Body of pancreas (tissue), 4 donors: ENCODE data around the gene BEST2. TPM values are rescaled to one million over a fixed set of nuclear protein-coding genes. Genes with fewer than 3 reads are reported as not detected.

Experiments
- ATAC-seq: fragments of 150-250 bp; one replicate; pipeline ENCODE4 v1.9.1; 2016
- DNase-seq, 4 donors: peaks; one replicate each; pipeline ENCODE4 v3.0.0-alpha.2; 2019
- H3K27ac ChIP-seq, 4 donors: fragments of 200-600 bp; sonication (generic); 1 replicate in 3 of 4; 2 replicates in 1 of 4; pipeline versions ENCODE4 v1.5.1 to v1.6.1; 2016 to 2019; ENCODE audit warnings: mild to moderate bottlenecking in 1 of 4, mixed read lengths in 1 of 4, moderate library complexity in 1 of 4
- H3K27me3 ChIP-seq, 2 donors: fragments of 200-600 bp; sonication (generic); one replicate each; pipeline ENCODE4 v1.6.0; 2016; ENCODE audit warnings: mild to moderate bottlenecking in 1 of 2
- H3K36me3 ChIP-seq, 2 donors: fragments of 200-600 bp; sonication (generic); replicated peaks in 1 of 2; 2 replicates each; pipeline ENCODE4 v1.5.1; 2016; ENCODE audit warnings: low read depth in 2 of 2; ENCODE audit not compliant: insufficient read depth in 1 of 2
- H3K4me1 ChIP-seq: fragments of 200-600 bp; sonication (generic); one replicate; pipeline ENCODE4 v1.6.0; 2016
- H3K4me3 ChIP-seq, 2 donors: fragments of 200-600 bp; sonication (generic); 1 replicate in 1 of 2; 2 replicates in 1 of 2; pipeline ENCODE4 v1.5.1; 2016 to 2019
- H3K9me3 ChIP-seq, 3 donors: fragments of 200-600 bp; sonication (generic); 1 replicate in 2 of 3; 2 replicates in 1 of 3; pipeline ENCODE4 v1.5.1; 2016
- CTCF ChIP-seq, 7 experiments: fragments of 450-650 bp in 4 of 7; fragments of 200-600 bp in 3 of 7; sonication (generic) in 3 of 7; IDR thresholded peaks; one replicate each; pipeline ENCODE4 v1.5.1; 2016 to 2019; ENCODE audit warnings: antibody characterized with exemption in 7 of 7
- POLR2A ChIP-seq, 3 donors: fragments of 450-650 bp; IDR thresholded peaks; one replicate each; pipeline ENCODE4 v1.6.1; 2016; ENCODE audit warnings: antibody characterized with exemption in 3 of 3, mild to moderate bottlenecking in 2 of 3
- WGBS, 2 donors: methylation state at CpG; one replicate each; pipeline ENCODE4 v1.1.5; 2017; 5-methylcytosine and 5-hydroxymethylcytosine counted together
- intact Hi-C: fragments of 100-400 bp; cut with DNase I; formaldehyde crosslinking; loops from one replicate; pipeline ENCODE4 v1.15.1; 2023
- total RNA-seq, 2 donors: library from RNA; depleted of rRNA; stranded (reverse); fragments of >200 nt; gene quantifications; one replicate each; pipeline ENCODE4 v1.1.0, GENCODE V29; 2016

The BEST2 gene
- total RNA-seq, 2 donors from 2014 or later: not detected

DNA sequence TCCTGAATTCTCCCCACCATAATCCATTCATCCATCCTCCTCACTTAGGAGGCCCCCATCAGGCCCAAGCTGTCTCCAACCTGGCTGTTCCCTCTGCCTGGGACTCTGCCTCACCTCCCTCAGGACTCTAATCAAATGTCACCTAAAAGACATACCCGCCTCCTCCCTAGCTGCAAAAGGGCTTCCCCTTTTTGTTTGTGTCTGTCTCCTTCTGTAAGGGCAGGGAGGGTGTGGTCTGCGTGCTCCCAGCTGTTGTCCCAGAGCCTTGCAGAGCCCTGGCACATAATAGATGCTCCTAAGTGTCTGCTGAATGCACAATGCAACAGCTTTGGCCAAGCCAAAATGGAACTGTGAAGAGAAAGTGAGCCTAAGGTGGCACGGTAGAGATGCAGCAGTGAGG is 21.5 kb upstream of the BEST2 start:
- Histone ChIP-seq H3K4me1 (peaks cover 26% of the 10 kb centered on the region), H3K4me3 (no peak overlapping the region), H3K9me3 (no peaks in the 10 kb centered on the region), H3K27ac (no peak overlapping the region), H3K36me3 (peaks cover 8 to 15% of the 10 kb centered on the region in 2 donors), H3K27me3 (no peaks in the 10 kb centered on the region)
- DNase-seq (no peak), ATAC-seq (no peak)
- intact Hi-C loops: no loop called here
- 82 to 86% methylated on average over 3 of the region's 3 CpGs for WGBS, 2 donors
- TF ChIP-seq CTCF (IDR thresholded peaks at IDR 0.05) (no peak), POLR2A (IDR thresholded peaks at IDR 0.05) (no peak)

GRCh38 chr19:12731337-12731736 is 20.3 kb upstream of the BEST2 start:
- TF ChIP-seq CTCF (IDR thresholded peaks at IDR 0.05): no peak
- no peak for TF ChIP-seq POLR2A (IDR thresholded peaks at IDR 0.05)
- DNase-seq (no peak), ATAC-seq (no peak)
- Histone ChIP-seq H3K4me3 (no peak overlapping the region), H3K9me3 (no peaks in the 10 kb centered on the region), H3K36me3 (peaks cover 8 to 15% of the 10 kb centered on the region in 2 donors), H3K27ac (no peak overlapping the region), H3K27me3 (no peaks in the 10 kb centered on the region), H3K4me1 (peaks cover 30% of the 10 kb centered on the region)
- WGBS, 2 donors: 90 to 91% methylated on average over 15 to 24 of the region's 24 CpGs
- intact Hi-C loops: no loop called here

DNA sequence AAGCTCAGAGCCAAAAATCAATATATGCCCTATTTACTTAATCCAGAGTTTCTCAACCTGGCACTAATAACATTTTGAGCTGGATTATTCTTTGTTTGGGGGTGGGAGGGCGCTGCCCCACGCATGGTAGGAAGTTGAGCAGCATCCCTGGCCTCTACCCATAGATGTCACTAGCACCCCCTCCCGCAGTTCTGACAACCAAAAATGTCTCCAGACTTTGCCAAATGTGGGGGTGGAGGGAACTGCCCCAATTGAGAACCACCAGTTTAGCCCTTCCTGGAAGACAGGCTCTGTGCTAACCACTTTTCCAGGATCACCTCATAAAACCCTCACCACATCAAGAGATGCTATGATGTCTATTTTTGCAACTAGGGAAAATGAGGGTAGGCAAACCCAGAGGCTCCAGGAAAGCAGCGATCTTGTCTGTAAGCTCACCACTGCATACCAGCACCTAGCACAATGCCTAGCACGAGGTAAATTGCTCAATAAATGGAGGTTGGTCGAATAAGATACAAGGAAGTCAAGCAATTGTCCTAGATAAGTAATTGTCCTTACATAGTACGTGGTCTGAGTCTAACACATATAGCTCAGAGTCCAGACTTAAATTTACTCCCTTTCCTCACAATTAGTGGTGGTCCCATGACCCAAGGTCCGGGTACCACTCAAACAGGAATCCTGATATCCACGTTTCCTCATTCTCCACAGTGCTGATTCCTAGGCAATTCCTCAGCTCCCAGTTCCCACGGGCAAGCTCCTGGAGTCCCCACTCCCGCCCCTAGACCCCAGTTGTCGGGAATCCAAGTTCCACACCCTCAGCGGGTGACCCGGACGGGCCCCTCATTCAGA is 18.0 kb upstream of the BEST2 start:
- peak overlapping the region; percentile 78 to 86 for H3K4me3 ChIP-seq
- peak overlapping the region; percentile 79 to 92 (median 85) for H3K27ac ChIP-seq
- peak in 1 of 4 donors; percentile 23 for DNase-seq
- ATAC-seq: no peak
- peaks cover 44% of the 10 kb centered on the region for H3K4me1 ChIP-seq
- no peaks in the 10 kb centered on the region for H3K9me3 ChIP-seq
- intact Hi-C loops: no loop called here
- no peaks in the 10 kb centered on the region for H3K27me3 ChIP-seq
- TF ChIP-seq POLR2A (IDR thresholded peaks at IDR 0.05) (no peak), CTCF (IDR thresholded peaks at IDR 0.05) (no peak)
- H3K36me3 ChIP-seq: peaks cover 8 to 15% of the 10 kb centered on the region in 2 donors
- WGBS, 2 donors: 1 to 3% methylated on average over 14 to 15 of the region's 15 CpGs

- DNase-seq (peak; percentile 94 to 99 (median 96)), ATAC-seq (peak; percentile 90)
- H3K4me1 ChIP-seq: peaks cover 38% of the 10 kb centered on the region
- no peaks in the 10 kb centered on the region for H3K9me3 ChIP-seq
- intact Hi-C loops: no loop called here
- WGBS, 2 donors: 1% methylated on average over 26 to 29 of the region's 29 CpGs
- no peaks in the 10 kb centered on the region for H3K27me3 ChIP-seq
- H3K4me3 ChIP-seq: peak within 1 kb of the TSS; percentile 69 to 90
- peak within 1 kb of the TSS; percentile 66 to 89 (median 87) for H3K27ac ChIP-seq
- peak in 2 of 3 donors; percentile 59 to 76 for TF ChIP-seq POLR2A (IDR thresholded peaks at IDR 0.05)
- peak in 4 of 7 experiments; percentile 18 to 37 (median 31) for TF ChIP-seq CTCF (IDR thresholded peaks at IDR 0.05)
- no peaks in the 10 kb centered on the region for H3K36me3 ChIP-seq
Observed at GRCh38 chr19:12736995-12737834, 14.4 kb upstream of the BEST2 start, which contains the start of gene GET3. TSS of gene GET3 (plus strand) at chr19:12737497. CDS start at chr19:12737506, 9 bp downstream.
